H9 (cell line): Measurements from ENCODE around the gene ENPP7. TPM values are rescaled to one million over a fixed set of nuclear protein-coding genes. Genes with fewer than 3 reads are reported as not detected.

Experiments
- DNase-seq: peaks from one replicate; pipeline ENCODE4 v3.0.0-alpha.2; 2017
- H2AFZ ChIP-seq: one replicate; pipeline ENCODE4 v1.6.1; 2013; ENCODE audit warnings: mild to moderate bottlenecking, low read length, control low read depth, moderate library complexity
- H2AK5ac ChIP-seq: 2 replicates; pipeline ENCODE4 v1.6.1; 2013; ENCODE audit warnings: low read length, control low read depth, mixed read lengths; ENCODE audit not compliant: insufficient read length
- H2BK120ac ChIP-seq: one replicate; pipeline ENCODE4 v1.6.1; 2013; ENCODE audit warnings: low read depth, mild to moderate bottlenecking, low read length, control low read depth, inconsistent platforms; ENCODE audit not compliant: poor library complexity, severe bottlenecking
- H2BK12ac ChIP-seq: 2 replicates; pipeline ENCODE4 v1.6.1; 2013; ENCODE audit warnings: low read length, control low read depth, mixed read lengths, low read depth; ENCODE audit not compliant: insufficient read length
- H2BK15ac ChIP-seq: 2 replicates; pipeline ENCODE4 v1.6.1; 2013; ENCODE audit warnings: low read depth, low read length, control low read depth
- H2BK20ac ChIP-seq: one replicate; pipeline ENCODE4 v1.6.1; 2013; ENCODE audit warnings: low read depth, mild to moderate bottlenecking, low read length, control low read depth, inconsistent platforms; ENCODE audit not compliant: poor library complexity, severe bottlenecking
- H2BK5ac ChIP-seq: 2 replicates; pipeline ENCODE4 v1.6.1; 2013; ENCODE audit warnings: low read length, control low read depth, mixed read lengths; ENCODE audit not compliant: insufficient read length
- H3K14ac ChIP-seq: 2 replicates; pipeline ENCODE4 v1.6.1; 2013; ENCODE audit warnings: low read length, control low read depth; ENCODE audit not compliant: insufficient read depth
- H3K18ac ChIP-seq: 2 replicates; pipeline ENCODE4 v1.6.1; 2013; ENCODE audit warnings: low read depth, mild to moderate bottlenecking, mixed read lengths, low read length, control low read depth; ENCODE audit not compliant: insufficient read length
- H3K23ac ChIP-seq: 2 replicates; pipeline ENCODE4 v1.6.1; 2013; ENCODE audit warnings: low read length, control low read depth, mixed read lengths, low read depth; ENCODE audit not compliant: insufficient read length
- H3K23me2 ChIP-seq: 2 replicates; pipeline ENCODE4 v1.6.1; 2013; ENCODE audit warnings: low read depth, mild to moderate bottlenecking, mixed read lengths, low read length, control low read depth; ENCODE audit not compliant: insufficient read length, poor library complexity, severe bottlenecking
- H3K27ac ChIP-seq: 2 replicates; pipeline ENCODE4 v1.5.1; 2013; ENCODE audit warnings: low read length, control low read depth, mixed read lengths, low read depth; ENCODE audit not compliant: insufficient read length
- H3K27me3 ChIP-seq: 2 replicates; pipeline ENCODE4 v1.6.1; 2013; ENCODE audit warnings: low read length, control low read depth, inconsistent platforms; ENCODE audit not compliant: insufficient read depth
- H3K4ac ChIP-seq: 2 replicates; pipeline ENCODE4 v1.6.1; 2013; ENCODE audit warnings: low read depth, mild to moderate bottlenecking, control low read depth, inconsistent platforms, low read length, moderate library complexity
- H3K4me1 ChIP-seq: 2 replicates; pipeline ENCODE4 v1.6.1; 2013; ENCODE audit warnings: low read length, control low read depth, inconsistent platforms; ENCODE audit not compliant: insufficient read depth
- H3K4me2 ChIP-seq: 2 replicates; pipeline ENCODE4 v1.6.1; 2013; ENCODE audit warnings: low read length, control low read depth, mixed read lengths; ENCODE audit not compliant: insufficient read length, insufficient read depth
- H3K56ac ChIP-seq: 2 replicates; pipeline ENCODE4 v1.6.1; 2013; ENCODE audit warnings: low read depth, mild to moderate bottlenecking, mixed read lengths, low read length, control low read depth; ENCODE audit not compliant: insufficient read length
- H3K79me1 ChIP-seq: 2 replicates; pipeline ENCODE4 v1.6.1; 2013; ENCODE audit warnings: low read depth, mild to moderate bottlenecking, moderate library complexity, low read length, control low read depth, inconsistent platforms; ENCODE audit not compliant: insufficient read depth, poor library complexity, severe bottlenecking
- H3K79me2 ChIP-seq: 2 replicates; pipeline ENCODE4 v1.6.1; 2013; ENCODE audit warnings: low read length, control low read depth, inconsistent platforms; ENCODE audit not compliant: insufficient read depth
- H3K9ac ChIP-seq: 2 replicates; pipeline ENCODE4 v1.6.1; 2013; ENCODE audit warnings: low read length, control low read depth, mixed read lengths; ENCODE audit not compliant: insufficient read length; ENCODE audit errors: extremely low read depth
- H3K9me3 ChIP-seq: one replicate; pipeline ENCODE4 v1.6.1; 2013; ENCODE audit warnings: low read depth, low read length, inconsistent platforms; ENCODE audit not compliant: control insufficient read depth
- H3T11ph ChIP-seq: one replicate; pipeline ENCODE4 v1.6.1; 2013; ENCODE audit warnings: mild to moderate bottlenecking, low read length, control low read depth, inconsistent platforms
- H4K20me1 ChIP-seq: one replicate; pipeline ENCODE4 v1.6.1; 2013; ENCODE audit not compliant: control insufficient read depth, insufficient read length, insufficient read depth
- H4K5ac ChIP-seq: 2 replicates; pipeline ENCODE4 v1.6.1; 2013; ENCODE audit warnings: low read depth, mild to moderate bottlenecking, mixed read lengths, low read length, control low read depth; ENCODE audit not compliant: insufficient read length
- H4K8ac ChIP-seq: replicated peaks from 2 replicates; pipeline ENCODE4 v1.6.1; 2013; ENCODE audit warnings: low read length, control low read depth, mixed read lengths, low read depth; ENCODE audit not compliant: insufficient read length
- H4K91ac ChIP-seq: 2 replicates; pipeline ENCODE4 v1.6.1; 2013; ENCODE audit warnings: low read depth, mild to moderate bottlenecking, moderate library complexity, mixed read lengths, low read length, control low read depth; ENCODE audit not compliant: insufficient read length
- H3K27ac Mint-ChIP-seq, 3 experiments: 2 replicates in 2 of 3; 3 replicates in 1 of 3; pipeline ENCODE4 v1.8.0; 2020 to 2021; ENCODE audit warnings: mixed read lengths in 3 of 3, mild to moderate bottlenecking in 1 of 3, moderate library complexity in 1 of 3
- H3K27me3 Mint-ChIP-seq: 2 replicates; pipeline ENCODE4 v1.8.0; 2021; ENCODE audit warnings: low read depth, mild to moderate bottlenecking, moderate library complexity, mixed read lengths
- H3K36me3 Mint-ChIP-seq, 3 experiments: 2 replicates in 2 of 3; 3 replicates in 1 of 3; pipeline ENCODE4 v1.8.0; 2020 to 2021; ENCODE audit warnings: low read depth in 3 of 3, mixed read lengths in 3 of 3; ENCODE audit not compliant: insufficient read depth in 1 of 3
- H3K4me1 Mint-ChIP-seq, 2 experiments: 2 replicates each; pipeline ENCODE4 v1.8.0; 2020; ENCODE audit warnings: mixed read lengths in 2 of 2
- H3K4me3 Mint-ChIP-seq, 2 experiments: 2 replicates in 1 of 2; 3 replicates in 1 of 2; pipeline ENCODE4 v1.8.0; 2020 to 2021; ENCODE audit warnings: mild to moderate bottlenecking in 2 of 2, mixed read lengths in 2 of 2, moderate library complexity in 1 of 2
- H3K9me3 Mint-ChIP-seq, 2 experiments: 2 replicates in 1 of 2; 3 replicates in 1 of 2; pipeline ENCODE4 v1.8.0; 2020; ENCODE audit warnings: mild to moderate bottlenecking in 2 of 2, mixed read lengths in 2 of 2, moderate library complexity in 1 of 2
- WGBS: extraction: QIAGEN DNeasy Blood & Tissue Kit; methylation state at CpG from one replicate; pipeline ENCODE4 v1.1.7; 2013; ENCODE audit warnings: missing lambda C conversion rate, low lambda C conversion rate, mixed read lengths; ENCODE audit not compliant: insufficient read length; ENCODE audit errors: extremely low coverage; 5-methylcytosine and 5-hydroxymethylcytosine counted together
- total RNA-seq: library from RNA; stranded (reverse); gene quantifications from 2 replicates; pipeline ENCODE4 v1.2.1, GENCODE V29; 2021
- TF ChIP-seq, protein P1 (sequence below): fragments of 200-600 bp; sonication (generic); conservative IDR thresholded peaks from 3 replicates; pipeline ENCODE4 v1.8.0; 2021; ENCODE audit warnings: antibody characterized with exemption, mild to moderate bottlenecking

ENPP7 gene
- total RNA-seq, 1 experiment from 2014 or later = not detected

- H3K4me3 Mint-ChIP-seq = no peak overlapping the region
- H3K9ac ChIP-seq = no peak overlapping the region
- no peak overlapping the region for H2BK120ac ChIP-seq
- no peak overlapping the region for H3K4ac ChIP-seq
- no peaks in the 10 kb centered on the region for H3K9me3 ChIP-seq
- H3T11ph ChIP-seq = no peak overlapping the region
- no peak overlapping the region for H4K5ac ChIP-seq
- no peaks in the 10 kb centered on the region for H3K27me3 ChIP-seq
- H2BK15ac ChIP-seq = no peak overlapping the region
- no peak overlapping the region for H3K18ac ChIP-seq
- H2BK5ac ChIP-seq = no peak overlapping the region
- no peaks in the 10 kb centered on the region for H3K9me3 Mint-ChIP-seq
- no peaks in the 10 kb centered on the region for H4K20me1 ChIP-seq
- no peak overlapping the region for H3K27ac Mint-ChIP-seq
- H3K27ac ChIP-seq = no peak overlapping the region
- H3K23me2 ChIP-seq = peaks cover 3% of the 10 kb centered on the region
- H2AFZ ChIP-seq = no peak overlapping the region
- no peak overlapping the region for H4K91ac ChIP-seq
- H3K4me1 Mint-ChIP-seq = peaks cover 8 to 21% of the 10 kb centered on the region in 2 experiments
- no peaks in the 10 kb centered on the region for H3K79me1 ChIP-seq
- no peak overlapping the region for H2BK12ac ChIP-seq
- no peak overlapping the region for H2BK20ac ChIP-seq
- H3K56ac ChIP-seq = no peak overlapping the region
- DNase-seq = no peak
- TF ChIP-seq, protein P1, sequence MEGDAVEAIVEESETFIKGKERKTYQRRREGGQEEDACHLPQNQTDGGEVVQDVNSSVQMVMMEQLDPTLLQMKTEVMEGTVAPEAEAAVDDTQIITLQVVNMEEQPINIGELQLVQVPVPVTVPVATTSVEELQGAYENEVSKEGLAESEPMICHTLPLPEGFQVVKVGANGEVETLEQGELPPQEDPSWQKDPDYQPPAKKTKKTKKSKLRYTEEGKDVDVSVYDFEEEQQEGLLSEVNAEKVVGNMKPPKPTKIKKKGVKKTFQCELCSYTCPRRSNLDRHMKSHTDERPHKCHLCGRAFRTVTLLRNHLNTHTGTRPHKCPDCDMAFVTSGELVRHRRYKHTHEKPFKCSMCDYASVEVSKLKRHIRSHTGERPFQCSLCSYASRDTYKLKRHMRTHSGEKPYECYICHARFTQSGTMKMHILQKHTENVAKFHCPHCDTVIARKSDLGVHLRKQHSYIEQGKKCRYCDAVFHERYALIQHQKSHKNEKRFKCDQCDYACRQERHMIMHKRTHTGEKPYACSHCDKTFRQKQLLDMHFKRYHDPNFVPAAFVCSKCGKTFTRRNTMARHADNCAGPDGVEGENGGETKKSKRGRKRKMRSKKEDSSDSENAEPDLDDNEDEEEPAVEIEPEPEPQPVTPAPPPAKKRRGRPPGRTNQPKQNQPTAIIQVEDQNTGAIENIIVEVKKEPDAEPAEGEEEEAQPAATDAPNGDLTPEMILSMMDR = no peak
- no CpG with 5 or more reads among the region's 20 CpGs for WGBS
- H4K8ac ChIP-seq = no peak overlapping the region
- no peaks in the 10 kb centered on the region for H3K79me2 ChIP-seq
- no peak overlapping the region for H3K14ac ChIP-seq
- peaks cover under 1% of the 10 kb centered on the region; the same call in 1 of the 2 replicates for H3K4me1 ChIP-seq
- H2AK5ac ChIP-seq = no peak overlapping the region
- H3K36me3 Mint-ChIP-seq = no peaks in the 10 kb centered on the region
- H3K4me2 ChIP-seq = no peak overlapping the region
- no peak overlapping the region for H3K23ac ChIP-seq
- no peaks in the 10 kb centered on the region; the same call in 1 of the 2 replicates for H3K27me3 Mint-ChIP-seq
These were observed 25.1 kb upstream of the ENPP7 start for GRCh38 chr17:79705674-79706073.
